Measurements from ENCODE around the gene PLEKHA6.

The PLEKHA6 gene

DNA sequence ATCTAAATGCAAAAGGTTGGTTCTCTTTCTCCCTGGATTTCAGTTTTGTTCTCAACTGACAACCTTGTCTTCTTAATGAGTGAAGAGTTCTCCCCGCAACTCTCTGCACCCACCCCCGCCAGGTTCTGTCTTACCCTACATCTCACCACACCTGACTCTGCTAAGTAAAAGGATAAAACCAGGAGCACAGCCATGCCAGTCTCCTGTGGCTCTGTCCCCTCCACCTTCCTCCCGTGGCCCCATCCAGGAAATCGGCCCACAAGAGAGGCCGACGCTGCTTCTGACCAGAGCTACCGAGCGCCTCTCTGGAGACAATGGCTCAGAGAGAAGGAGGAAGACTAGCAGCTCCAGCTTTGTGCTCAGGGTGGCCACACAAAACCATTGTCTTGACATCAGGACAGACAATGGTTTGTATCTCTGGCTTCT is 72.2 kb downstream of the PLEKHA6 start:
- H3K4me1 ChIP-seq (ENCODE audit: control insufficient read depth, insufficient read depth, low read length): peaks cover 43% of the 10 kb centered on the region
- peak overlapping the region; percentile 79 for H3K4me2 ChIP-seq (ENCODE audit: low read length)
- peak overlapping the region; percentile 63 for H3K4me3 ChIP-seq (ENCODE audit: low read length)
- no peaks in the 10 kb centered on the region for H3K9me3 ChIP-seq (replicated peaks; ENCODE audit: low read length)
- peak overlapping the region; percentile 64 for H3K9ac ChIP-seq (ENCODE audit: low read depth, low read length)
- H3K27me3 ChIP-seq (ENCODE audit: control insufficient read depth, insufficient read depth, low read length): peaks cover 36% of the 10 kb centered on the region
- H3K36me3 ChIP-seq (ENCODE audit: insufficient read depth, low read length): no peaks in the 10 kb centered on the region

DNA sequence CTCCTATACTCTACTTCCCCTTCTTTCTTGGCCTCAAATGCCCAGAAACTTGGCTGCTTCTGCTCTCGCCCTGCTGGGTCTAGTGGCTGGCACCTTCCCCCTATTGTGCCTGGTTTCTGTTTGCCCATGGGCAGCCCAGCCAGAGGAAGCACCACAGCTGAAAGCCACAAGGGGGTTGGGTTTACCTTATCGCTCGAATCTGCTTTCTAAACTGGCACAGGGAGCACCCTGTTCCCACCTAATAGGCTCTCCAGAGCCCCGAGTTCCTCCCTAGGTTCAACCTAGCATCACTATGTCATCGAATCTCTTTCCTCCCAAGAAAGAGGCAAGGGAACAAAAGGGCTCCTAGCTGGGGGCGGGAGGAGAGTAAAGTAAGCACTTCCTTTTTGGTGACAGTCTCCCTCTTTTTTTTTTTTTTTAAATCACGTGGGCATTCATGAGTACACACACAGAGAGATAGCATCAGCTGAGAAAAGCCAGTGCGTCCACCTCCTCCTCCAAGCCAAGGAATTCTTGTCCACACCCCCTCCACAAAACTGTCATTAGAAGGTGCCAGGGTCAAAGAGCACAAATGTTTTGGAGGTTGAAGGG is 72.8 kb downstream of the PLEKHA6 start:
- Histone ChIP-seq H3K4me3 (ENCODE audit: low read length) (peak overlapping the region; percentile 63), H3K27me3 (ENCODE audit: control insufficient read depth, insufficient read depth, low read length) (peaks cover 35% of the 10 kb centered on the region), H3K4me1 (ENCODE audit: control insufficient read depth, insufficient read depth, low read length) (peaks cover 41% of the 10 kb centered on the region), H3K9me3 (replicated peaks; ENCODE audit: low read length) (no peaks in the 10 kb centered on the region), H3K4me2 (ENCODE audit: low read length) (peak overlapping the region; percentile 79), H3K36me3 (ENCODE audit: insufficient read depth, low read length) (no peaks in the 10 kb centered on the region), H3K9ac (ENCODE audit: low read depth, low read length) (peak overlapping the region; percentile 64)

DNA sequence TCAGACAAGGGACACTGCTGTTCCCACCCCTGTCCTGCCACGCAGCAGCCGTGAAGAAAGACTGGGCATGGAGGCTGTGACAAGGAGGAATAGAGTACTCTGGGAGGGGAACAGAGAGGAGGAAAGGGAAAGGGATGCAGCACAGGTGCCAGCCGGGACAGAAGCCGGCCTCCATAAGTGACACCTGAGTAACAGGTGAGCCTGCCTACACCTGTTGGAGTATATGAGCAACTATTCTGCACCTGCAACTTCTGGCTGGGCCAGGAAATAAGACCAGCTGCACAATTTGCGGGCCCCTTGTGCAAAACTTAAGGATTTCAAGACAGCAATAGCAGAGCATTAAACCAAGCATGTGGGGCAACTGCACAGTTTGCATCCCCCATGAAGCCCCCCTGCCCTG is 73.4 kb downstream of the PLEKHA6 start:
- Histone ChIP-seq H3K9me3 (replicated peaks; ENCODE audit: low read length) (no peaks in the 10 kb centered on the region), H3K36me3 (ENCODE audit: insufficient read depth, low read length) (no peaks in the 10 kb centered on the region), H3K4me1 (ENCODE audit: control insufficient read depth, insufficient read depth, low read length) (peaks cover 37% of the 10 kb centered on the region), H3K9ac (ENCODE audit: low read depth, low read length) (peak overlapping the region; percentile 58), H3K4me2 (ENCODE audit: low read length) (peak overlapping the region; percentile 79), H3K27me3 (ENCODE audit: control insufficient read depth, insufficient read depth, low read length) (peaks cover 36% of the 10 kb centered on the region), H3K4me3 (ENCODE audit: low read length) (peak overlapping the region; percentile 63)

- Histone ChIP-seq H3K36me3 (ENCODE audit: insufficient read depth, low read length) (no peaks in the 10 kb centered on the region), H3K9me3 (replicated peaks; ENCODE audit: low read length) (no peaks in the 10 kb centered on the region), H3K4me1 (ENCODE audit: control insufficient read depth, insufficient read depth, low read length) (peaks cover 37% of the 10 kb centered on the region), H3K4me3 (ENCODE audit: low read length) (peak overlapping the region; percentile 63), H3K9ac (ENCODE audit: low read depth, low read length) (no peak overlapping the region), H3K4me2 (ENCODE audit: low read length) (peak overlapping the region; percentile 79), H3K27me3 (ENCODE audit: control insufficient read depth, insufficient read depth, low read length) (peaks cover 38% of the 10 kb centered on the region)
These were observed 74.1 kb downstream of the PLEKHA6 start for GRCh38 chr1:204285436-204286305.

DNA sequence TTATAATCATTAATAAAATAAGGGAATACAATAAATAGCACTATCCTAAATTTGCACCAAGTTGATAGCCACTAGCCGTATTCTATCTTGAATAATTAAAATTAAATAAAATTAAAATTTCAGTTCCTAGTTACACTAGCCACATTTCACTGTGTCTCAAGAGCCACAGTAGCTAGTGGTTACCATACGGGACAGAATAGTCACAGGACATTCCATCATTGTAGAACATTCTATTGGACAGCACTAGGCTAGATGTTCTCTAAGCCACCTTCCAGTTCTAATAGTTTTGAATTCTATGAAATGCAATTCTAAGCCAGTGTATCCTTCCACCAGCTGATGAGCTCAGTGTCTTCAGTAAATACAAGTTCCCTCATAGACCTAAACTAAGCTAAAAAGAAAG is 74.8 kb downstream of the PLEKHA6 start:
- no peak overlapping the region for H3K4me3 ChIP-seq (ENCODE audit: low read length)
- peaks cover 42% of the 10 kb centered on the region for H3K27me3 ChIP-seq (ENCODE audit: control insufficient read depth, insufficient read depth, low read length)
- H3K9me3 ChIP-seq (replicated peaks; ENCODE audit: low read length): no peaks in the 10 kb centered on the region
- H3K9ac ChIP-seq (ENCODE audit: low read depth, low read length): no peak overlapping the region
- peaks cover 37% of the 10 kb centered on the region for H3K4me1 ChIP-seq (ENCODE audit: control insufficient read depth, insufficient read depth, low read length)
- no peaks in the 10 kb centered on the region for H3K36me3 ChIP-seq (ENCODE audit: insufficient read depth, low read length)
- peak overlapping the region; percentile 79 for H3K4me2 ChIP-seq (ENCODE audit: low read length)

- H3K9me3 ChIP-seq (replicated peaks; ENCODE audit: low read length): no peaks in the 10 kb centered on the region
- H3K27me3 ChIP-seq (ENCODE audit: control insufficient read depth, insufficient read depth, low read length): peaks cover 48% of the 10 kb centered on the region
- H3K4me2 ChIP-seq (ENCODE audit: low read length): peak overlapping the region; percentile 31
- peaks cover 36% of the 10 kb centered on the region for H3K4me1 ChIP-seq (ENCODE audit: control insufficient read depth, insufficient read depth, low read length)
- H3K4me3 ChIP-seq (ENCODE audit: low read length): peak overlapping the region; percentile 8
- no peaks in the 10 kb centered on the region for H3K36me3 ChIP-seq (ENCODE audit: insufficient read depth, low read length)
- no peak overlapping the region for H3K9ac ChIP-seq (ENCODE audit: low read depth, low read length)
These were observed 75.7 kb downstream of the PLEKHA6 start for GRCh38 chr1:204283711-204284651.

DNA sequence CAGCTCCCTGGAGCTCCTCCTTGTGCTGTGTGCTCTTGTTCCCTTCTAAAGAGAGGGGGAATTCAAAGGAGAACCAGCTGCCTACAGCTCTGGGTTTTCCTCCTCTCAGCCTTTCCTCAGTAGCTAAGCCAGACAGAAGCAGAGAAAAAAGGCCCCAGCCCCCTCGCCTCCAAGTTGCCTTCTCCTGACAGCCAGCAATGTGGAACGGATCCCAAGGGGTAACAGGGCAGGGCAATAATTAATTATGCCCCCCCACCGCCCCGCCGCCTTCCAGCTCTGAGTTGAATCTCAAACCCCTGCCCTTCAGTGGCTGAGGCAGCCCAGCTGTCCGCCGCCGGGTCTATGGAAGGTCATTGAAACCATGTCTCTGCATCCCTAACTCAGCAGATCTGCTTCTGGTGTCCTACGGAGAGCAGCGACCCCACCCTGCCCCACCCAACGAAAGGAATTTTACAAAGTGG is 76.9 kb downstream of the PLEKHA6 start:
- H3K4me2 ChIP-seq (ENCODE audit: low read length): peak overlapping the region; percentile 31
- peaks cover 3% of the 10 kb centered on the region for H3K36me3 ChIP-seq (ENCODE audit: insufficient read depth, low read length)
- peaks cover 29% of the 10 kb centered on the region for H3K4me1 ChIP-seq (ENCODE audit: control insufficient read depth, insufficient read depth, low read length)
- H3K9ac ChIP-seq (ENCODE audit: low read depth, low read length): no peak overlapping the region
- H3K9me3 ChIP-seq (replicated peaks; ENCODE audit: low read length): no peaks in the 10 kb centered on the region
- H3K27me3 ChIP-seq (ENCODE audit: control insufficient read depth, insufficient read depth, low read length): peaks cover 48% of the 10 kb centered on the region
- H3K4me3 ChIP-seq (ENCODE audit: low read length): no peak overlapping the region

DNA sequence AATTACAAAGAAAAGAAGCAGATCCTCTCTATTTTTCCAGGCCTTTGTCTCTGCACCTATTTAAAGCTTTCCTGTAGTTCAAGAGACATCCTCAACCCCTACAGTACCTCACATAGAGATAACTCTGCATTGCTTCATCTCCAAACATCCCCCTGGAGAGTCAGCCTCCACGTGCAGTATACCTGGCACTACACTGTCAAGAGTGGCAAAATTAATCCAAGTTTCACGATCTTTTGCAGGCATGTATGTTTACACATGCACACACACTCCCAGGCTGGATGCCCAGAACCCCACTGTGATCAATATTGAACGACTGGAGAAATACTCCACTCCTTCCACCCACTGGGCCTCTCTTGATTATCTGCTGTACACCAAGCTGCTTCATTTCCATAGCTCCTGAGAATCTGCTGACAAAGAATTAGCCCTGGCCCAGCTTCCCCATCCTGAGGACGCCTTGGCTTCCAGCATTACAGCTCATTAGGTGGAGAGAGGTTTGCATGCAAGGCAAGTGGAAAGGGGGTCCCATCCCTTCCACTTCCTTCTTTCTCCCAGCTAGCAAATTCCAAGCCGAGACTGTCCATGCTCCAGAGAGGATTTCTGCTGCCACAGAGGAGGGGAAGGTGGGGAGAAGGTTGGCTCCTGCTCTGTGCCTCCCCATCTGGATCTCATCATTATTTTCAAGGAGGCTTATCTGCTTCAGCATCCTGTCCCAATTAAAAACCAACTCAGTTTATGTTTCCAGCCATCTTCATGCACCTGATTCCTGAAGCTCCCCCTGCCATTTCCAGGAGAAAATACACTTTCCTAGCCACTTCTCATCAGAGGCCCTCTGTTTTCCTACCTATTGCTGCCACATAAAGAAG is 79.4 kb downstream of the PLEKHA6 start:
- no peaks in the 10 kb centered on the region for H3K9me3 ChIP-seq (replicated peaks; ENCODE audit: low read length)
- H3K4me2 ChIP-seq (ENCODE audit: low read length): no peak overlapping the region
- peaks cover 23% of the 10 kb centered on the region for H3K4me1 ChIP-seq (ENCODE audit: control insufficient read depth, insufficient read depth, low read length)
- H3K36me3 ChIP-seq (ENCODE audit: insufficient read depth, low read length): peaks cover 23% of the 10 kb centered on the region
- H3K4me3 ChIP-seq (ENCODE audit: low read length): no peak overlapping the region
- H3K27me3 ChIP-seq (ENCODE audit: control insufficient read depth, insufficient read depth, low read length): peaks cover 59% of the 10 kb centered on the region
- H3K9ac ChIP-seq (ENCODE audit: low read depth, low read length): no peak overlapping the region

DNA sequence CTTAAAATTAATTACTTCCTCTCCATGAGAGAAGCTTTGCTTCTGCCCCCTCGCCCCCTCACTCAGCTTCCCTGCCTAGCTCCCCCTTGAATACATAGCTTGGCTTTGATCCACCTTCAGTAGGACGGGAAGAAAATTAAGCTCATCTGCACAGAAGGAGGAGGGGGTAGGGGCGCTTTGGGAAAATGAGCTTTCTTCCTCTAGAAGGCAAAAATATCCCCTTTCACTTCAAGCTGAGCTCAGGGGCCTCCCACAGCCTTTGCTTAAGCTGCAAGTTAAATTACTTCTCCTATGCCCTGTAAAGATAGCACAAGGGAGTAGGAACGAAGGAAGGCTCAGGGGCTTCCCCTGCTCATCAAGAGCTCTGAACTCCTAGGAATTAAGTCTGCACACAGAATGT is 80.8 kb downstream of the PLEKHA6 start:
- Histone ChIP-seq H3K4me1 (ENCODE audit: control insufficient read depth, insufficient read depth, low read length) (peaks cover 16% of the 10 kb centered on the region), H3K27me3 (ENCODE audit: control insufficient read depth, insufficient read depth, low read length) (peaks cover 54% of the 10 kb centered on the region), H3K4me2 (ENCODE audit: low read length) (no peak overlapping the region), H3K9ac (ENCODE audit: low read depth, low read length) (no peak overlapping the region), H3K4me3 (ENCODE audit: low read length) (no peak overlapping the region), H3K36me3 (ENCODE audit: insufficient read depth, low read length) (peaks cover 28% of the 10 kb centered on the region), H3K9me3 (replicated peaks; ENCODE audit: low read length) (no peaks in the 10 kb centered on the region)

DNA sequence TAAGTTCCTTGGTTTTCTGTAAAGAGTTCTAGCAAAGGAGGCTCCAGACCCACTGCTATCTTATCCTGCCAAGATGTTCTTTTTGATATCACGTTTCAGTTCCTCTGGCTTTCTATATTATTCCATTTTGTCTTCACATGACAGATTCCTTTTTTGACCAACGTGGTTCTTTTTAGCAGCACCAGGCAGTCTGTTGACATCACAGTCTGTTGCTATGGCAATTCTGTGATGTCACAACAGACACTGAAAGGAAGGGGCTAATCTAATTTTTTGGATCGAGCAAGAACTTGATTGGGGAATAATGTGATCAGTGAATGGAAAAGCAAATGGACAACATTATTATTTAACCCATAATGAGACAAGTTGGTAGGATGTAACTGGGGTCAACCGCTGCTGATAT is 81.5 kb downstream of the PLEKHA6 start:
- Histone ChIP-seq H3K4me3 (ENCODE audit: low read length) (no peak overlapping the region), H3K27me3 (ENCODE audit: control insufficient read depth, insufficient read depth, low read length) (peaks cover 54% of the 10 kb centered on the region), H3K4me2 (ENCODE audit: low read length) (no peak overlapping the region), H3K4me1 (ENCODE audit: control insufficient read depth, insufficient read depth, low read length) (peaks cover 9% of the 10 kb centered on the region), H3K9me3 (replicated peaks; ENCODE audit: low read length) (no peaks in the 10 kb centered on the region), H3K36me3 (ENCODE audit: insufficient read depth, low read length) (peaks cover 35% of the 10 kb centered on the region), H3K9ac (ENCODE audit: low read depth, low read length) (no peak overlapping the region)
